Hematopoietic multipotent progenitor cell treated with erythropoietin and hydrocortisone succinate and interleukin-3 and kit ligand, for 6 days (in vitro differentiated cells): ENCODE results near the gene ZNF724.
A peak's percentile ranks its signal among the peaks of the same experiment; 100 is the strongest.
"Not testable (repeated sequence)": the region's sequence is repeated elsewhere in the genome, so short reads cannot be mapped to it uniquely, and the experiment has no call there.

Experiments
- DNase-seq: peaks from one replicate; pipeline ENCODE4 v3.0.0-alpha.2; 2015

ZNF724 gene

DNA sequence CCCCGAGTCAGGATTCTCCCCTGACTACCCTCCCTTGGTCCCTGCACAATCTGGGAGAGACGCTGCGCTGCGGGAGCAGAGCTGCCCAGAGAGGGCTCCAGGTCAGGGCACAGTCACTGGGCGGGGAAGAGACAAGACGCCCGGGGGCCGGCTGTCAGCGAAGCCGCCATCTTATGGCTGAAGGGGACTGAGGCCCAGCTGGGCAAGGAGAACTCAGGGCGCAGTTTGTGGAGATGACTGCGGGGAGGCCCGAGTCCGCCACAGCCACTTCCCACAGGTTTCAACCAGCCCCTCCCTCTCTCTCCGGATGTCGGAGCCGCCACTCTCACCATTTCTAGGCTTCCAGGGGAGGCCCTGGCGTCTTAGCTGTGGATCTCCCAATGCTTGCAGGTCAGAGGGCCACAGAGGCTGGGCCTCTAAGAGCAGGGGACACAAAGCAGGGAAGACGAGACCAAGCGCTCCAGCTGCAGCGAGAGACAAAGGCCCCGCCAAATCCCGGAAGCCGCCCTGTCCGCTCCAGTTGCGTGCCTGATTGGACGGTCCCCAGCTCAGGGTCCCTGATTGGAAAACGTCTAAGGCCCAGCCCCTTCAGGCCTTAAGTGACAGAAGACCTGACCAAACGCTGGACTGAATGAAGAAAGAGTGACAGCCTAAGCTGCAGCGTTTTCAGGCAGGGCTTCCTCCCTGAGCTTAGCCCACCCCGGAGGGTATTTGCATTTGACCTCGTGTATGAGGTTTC lies at the start of gene ZNF724:
ZNF724 (minus strand) TSS at position 484 of the 739 bp plus-strand sequence; CDS start at position 332, 152 bp downstream.
- DNase-seq: peak; percentile 99

DNA sequence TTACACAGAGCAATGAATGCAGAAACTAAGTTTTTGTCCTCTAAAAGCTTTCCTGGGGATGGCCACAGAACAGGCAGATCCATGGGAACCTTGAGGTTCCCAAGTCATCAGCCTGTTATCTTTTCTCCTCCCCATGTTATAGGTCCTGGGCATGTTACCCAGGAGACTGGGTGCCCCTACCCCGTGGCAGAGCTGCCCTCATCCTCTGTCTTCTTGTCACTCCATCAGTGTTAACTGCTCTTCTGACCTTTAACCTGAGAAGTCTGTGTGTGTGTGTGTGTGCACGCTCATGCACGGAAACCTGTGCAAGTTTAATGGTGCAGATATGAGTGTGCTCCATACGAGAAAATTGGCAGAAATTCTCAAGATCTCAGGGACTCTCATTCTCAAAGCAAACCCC lies 43.9 kb upstream of the ZNF724 start:
- DNase-seq: no peak

DNA sequence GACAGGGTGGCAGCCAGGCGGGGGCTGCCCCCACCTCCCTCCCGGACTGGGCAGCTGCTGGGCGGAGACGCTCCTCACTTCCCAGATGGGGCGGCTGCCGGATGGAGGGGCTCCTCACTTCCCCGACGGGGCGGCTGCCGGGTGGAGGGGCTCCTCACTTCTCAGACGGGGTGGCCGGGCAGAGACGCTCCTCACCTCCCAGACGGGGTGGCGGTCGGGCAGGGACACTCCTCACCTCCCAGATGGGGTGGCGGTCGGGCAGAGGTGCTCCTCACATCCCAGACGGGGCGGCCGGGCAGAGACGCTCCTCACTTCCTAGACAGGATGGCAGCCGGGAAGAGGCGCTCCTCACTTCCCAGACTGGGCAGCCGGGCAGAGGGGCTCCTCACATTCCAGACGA lies 39.8 kb upstream of the ZNF724 start:
- DNase-seq: not testable (repeated sequence)

DNA sequence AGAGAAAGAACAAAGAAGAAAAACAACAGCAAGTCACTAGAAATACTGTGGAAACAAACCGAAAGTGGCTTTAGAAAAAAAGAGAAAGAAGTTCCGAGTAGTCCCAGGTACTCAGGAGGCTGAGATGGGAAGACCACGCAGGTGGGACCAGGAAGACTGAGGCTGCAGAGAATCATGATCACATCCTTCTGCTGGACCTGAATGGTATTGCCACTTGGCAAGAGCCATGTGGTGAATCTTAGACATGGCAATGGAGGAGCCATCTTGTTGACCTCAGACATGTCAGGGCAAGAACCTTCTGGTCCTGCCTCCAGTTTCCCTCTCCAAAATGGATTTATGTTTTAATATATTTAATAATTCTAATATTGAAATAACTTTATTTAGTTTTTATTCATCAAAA lies 37.4 kb upstream of the ZNF724 start:
- DNase-seq: peak; percentile 12

DNA sequence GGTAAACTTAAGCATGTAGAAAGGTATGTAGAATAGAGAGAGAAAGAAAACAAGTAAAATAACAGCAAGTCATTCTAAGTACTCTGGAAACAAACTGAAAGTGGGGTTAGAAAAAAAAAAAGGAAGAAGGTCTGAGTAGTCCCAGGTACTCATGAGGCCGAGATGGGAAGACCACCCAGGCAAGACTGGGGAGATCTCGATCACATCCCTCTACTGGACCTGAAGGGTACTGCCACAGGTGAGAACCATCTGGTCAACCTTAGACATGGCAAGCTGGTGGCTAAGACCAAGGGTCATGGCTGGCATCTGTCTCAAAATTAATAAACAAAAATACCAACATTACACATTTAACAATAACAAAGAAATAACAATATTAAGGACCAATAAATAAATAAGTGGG lies 36.3 kb upstream of the ZNF724 start:
- peak; percentile 12 for DNase-seq

DNA sequence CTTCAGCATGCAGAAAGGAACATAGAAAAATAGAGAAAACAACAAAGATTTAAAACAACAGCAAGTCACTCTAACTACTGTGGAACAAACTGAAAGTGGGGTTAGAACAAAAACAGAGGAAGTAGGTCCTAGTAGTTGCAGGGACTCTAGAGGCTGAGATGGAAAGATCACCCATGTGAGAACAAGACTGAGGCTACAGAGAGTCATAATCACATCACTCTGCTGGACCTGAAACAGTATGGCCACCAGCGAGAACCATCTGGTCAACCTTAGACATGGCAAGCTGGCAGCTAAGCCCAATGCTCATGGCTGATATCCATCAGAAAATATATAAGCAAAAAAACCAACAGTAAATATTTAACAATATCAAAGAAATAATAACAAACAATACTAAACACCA lies 35.8 kb upstream of the ZNF724 start:
- no peak for DNase-seq

DNA sequence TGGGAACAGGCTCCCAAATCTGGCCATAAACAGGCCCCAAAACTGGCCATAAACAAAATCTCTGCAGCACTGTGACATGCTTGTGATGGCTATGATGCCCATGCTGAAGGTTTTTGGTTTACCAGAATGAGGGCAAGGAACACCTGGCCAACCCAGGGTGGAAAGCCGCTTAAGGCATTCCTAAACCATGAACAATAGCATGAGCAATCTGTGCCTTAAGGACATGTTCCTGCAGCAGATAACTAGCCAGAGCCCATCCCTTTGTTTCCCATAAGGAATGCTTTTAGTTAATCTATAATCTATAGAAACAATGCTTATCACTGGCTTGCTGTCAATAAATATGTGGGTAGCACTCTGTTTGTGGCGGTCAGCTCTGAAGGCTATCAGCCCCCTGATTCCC lies 35.1 kb upstream of the ZNF724 start:
- not testable (repeated sequence) for DNase-seq

DNA sequence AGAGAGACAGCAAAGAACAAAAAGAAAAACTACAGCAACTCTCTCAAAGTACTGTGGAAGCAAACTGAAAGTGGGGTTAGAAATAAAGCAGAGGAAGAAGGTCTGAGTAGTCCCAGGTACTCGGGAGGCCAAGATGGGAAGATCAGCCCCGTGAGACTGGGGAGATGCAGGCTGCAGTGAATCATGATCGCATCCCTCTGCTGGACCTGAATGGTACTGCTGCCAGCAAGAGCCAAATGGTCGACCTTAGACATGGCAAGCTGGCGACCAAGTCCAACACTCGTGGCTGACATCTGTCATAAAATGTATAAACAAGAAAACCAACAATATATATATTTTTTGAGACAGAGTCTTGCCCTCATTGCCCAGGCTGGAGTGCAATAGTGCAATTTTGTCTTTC lies 33.7 kb upstream of the ZNF724 start:
- DNase-seq: peak; percentile 66

DNA sequence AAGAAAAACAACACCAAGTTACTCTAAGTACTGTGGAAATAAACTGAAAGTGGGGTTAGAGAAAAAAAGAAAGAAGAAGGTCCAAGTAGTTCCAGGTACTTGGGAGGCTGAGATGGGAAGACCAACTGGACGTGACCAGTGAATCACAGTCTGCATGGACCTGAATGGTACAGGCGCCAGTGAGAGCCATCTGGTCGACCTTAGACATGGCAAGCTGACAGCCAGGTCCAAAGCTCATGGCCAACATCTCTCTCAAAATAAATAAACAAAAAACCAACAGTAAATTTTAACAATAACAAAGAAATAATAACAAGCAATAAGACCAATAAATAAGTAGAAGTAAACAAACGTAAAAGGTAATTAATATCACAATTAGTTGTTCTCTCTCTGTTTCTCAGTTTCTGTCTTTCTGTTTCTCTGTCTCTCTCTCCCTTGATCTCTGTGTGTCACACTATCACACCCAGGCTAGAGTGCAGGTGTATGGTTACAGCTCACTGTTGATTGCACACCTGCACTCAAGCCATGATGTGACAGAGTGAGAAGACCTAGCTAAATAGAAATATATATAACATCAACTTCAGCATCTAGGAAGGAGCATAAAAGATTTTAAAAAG lies 31.6 kb upstream of the ZNF724 start:
- DNase-seq: no peak

DNA sequence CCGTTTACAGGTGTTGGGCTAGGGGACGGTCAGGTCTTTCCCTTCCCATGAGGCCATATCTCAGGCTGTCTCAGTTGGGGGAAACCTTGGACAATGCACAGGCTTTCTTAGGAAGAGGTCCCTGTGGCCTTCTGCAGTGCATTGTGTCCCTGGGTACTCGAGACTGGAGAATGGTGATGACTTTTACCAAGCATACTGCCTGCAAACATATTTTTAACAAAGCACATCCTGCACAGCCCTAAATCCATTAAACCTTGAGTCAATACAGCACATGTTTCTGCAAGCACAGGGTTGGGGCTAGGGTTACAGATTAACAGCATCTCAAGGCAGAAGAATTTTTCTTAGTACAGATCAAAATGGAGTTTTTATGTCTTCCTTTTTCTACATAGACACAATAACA lies 27.9 kb upstream of the ZNF724 start:
- DNase-seq: not testable (repeated sequence)

DNA sequence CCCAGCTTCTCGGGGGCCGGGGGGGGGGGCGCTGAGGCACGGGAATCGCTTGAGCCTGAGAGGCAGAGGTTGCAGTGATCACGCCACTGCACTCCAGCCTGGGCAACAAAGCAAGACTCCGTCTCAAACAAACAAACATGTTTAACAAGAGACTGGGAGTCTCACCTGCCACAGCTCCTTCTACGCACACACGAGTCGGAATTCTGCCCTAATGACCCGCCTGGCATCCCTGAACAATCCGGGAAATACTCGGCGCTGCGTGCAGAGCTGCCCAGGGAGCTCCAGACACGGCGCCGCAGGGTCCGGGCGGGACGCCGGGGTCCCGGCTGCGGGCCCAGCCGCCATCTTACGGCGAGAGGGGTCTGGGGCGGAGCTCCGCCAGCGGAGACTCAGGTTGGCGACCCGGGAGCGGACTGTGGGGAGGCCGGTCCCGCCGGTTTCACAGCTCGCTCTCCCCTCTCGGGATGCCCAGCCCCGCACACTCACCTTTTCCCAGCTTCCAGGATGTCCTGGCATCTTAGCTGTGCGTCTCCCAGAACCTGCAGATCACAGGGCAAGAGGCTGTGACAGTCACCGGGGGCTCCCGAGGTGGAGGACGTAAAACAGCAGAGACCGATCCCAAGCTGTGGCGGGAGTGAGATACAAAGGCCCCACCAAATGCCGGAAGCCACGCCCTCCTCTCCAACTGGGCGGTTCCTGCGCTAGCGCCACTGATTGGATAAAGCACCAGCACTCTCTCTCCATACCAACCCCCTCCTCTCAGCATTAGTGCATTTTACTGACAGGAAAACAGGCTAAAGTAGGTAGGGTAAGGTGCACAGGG lies 23.6 kb upstream of the ZNF724 start:
- peak; percentile 97 for DNase-seq

DNA sequence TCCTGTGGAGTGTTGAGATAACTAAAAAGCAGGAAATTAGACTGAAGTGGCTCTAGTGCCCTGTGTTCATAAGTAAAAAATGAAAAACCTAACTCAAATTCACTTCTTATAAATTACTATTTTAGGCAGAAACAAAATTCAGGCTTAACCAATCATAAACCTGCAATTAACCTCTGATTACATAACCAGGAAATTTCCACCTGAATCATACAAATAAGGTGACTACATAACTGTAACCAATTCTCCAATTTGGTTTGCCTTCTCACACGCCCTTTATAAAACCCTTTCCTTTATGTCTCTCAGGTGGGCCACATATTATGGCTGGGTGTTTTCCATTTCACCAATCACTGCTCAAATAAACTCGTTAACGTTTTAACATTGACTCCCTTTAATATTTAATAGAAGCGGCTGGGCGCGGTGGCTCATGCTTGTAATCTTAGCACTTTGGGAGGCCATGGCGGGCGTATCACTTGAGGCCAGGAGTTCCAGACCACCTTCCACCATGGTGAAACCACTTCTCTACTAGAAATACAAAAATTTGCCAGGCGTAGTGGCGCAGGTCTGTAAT lies 22.9 kb upstream of the ZNF724 start:
- DNase-seq: peak; percentile 52

DNA sequence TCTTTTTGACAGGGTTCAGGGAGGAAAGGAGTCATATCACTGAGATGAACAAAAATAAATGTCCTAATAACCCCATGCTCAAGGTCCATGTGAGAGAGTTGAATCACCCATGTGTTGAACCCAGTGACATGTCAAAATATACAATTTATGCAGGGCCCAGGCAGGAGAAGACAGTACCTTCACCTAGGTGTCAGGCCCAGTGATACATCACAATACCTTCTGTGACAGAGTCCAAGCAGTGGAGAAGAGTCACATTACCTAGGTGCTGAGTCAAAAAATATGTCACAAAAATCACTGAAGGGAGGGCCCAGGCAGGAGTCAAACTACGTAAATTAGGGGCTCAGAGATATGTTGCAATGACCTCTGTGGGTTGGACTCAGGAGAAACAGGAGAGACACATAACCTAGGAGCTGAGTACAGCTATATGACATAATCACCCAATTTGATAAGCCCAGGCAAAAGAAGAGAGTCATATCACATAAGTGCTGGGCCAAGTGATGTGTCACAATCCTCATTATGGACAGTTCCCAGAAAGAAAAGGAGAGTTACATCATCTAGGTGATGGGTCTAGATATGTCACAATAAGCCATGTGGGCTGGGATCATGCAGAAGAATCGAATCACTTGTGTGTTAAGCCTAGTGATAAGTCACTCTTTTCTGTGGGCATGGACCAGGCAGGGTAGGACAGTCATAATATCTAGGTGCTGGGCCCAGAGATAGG lies 13.8 kb upstream of the ZNF724 start:
- DNase-seq: peak; percentile 36

DNA sequence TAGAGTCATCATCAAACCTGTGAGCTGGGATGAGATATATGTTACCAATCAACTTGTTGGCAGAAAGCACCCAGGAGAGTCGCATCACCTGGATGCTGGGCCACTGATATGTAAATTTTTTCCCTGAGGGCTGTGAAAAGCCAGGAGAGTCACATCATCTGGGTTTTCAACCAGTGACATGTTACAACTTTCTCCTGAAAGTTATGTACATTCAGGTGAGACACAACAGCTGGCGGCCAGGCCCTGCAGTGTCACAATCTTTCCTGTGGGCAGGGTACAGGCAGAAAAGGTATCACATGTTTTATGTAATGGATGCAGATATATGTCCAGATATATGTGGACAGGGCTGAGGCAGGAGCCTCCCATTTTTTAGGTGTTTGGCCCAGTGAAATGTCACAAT lies 13.2 kb upstream of the ZNF724 start:
- DNase-seq: no peak

DNA sequence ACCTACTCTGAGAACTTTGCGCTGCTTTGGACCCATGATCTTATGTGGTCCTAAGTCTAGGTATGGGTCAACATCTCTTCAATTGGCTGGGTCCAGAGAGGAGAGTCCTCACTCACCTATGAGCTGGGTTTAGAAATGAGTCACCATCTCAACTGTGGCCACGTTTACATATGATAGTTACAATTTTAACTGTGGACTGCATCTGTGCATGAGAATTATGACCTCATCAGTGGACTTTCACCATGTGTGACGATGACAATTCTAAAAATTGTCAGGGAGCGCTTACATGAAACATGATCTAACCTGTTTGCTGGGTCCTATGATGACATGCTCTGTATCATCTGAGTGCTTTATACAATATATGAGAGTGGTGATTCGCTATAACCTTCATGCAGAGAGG lies 12.7 kb upstream of the ZNF724 start:
- DNase-seq: no peak

DNA sequence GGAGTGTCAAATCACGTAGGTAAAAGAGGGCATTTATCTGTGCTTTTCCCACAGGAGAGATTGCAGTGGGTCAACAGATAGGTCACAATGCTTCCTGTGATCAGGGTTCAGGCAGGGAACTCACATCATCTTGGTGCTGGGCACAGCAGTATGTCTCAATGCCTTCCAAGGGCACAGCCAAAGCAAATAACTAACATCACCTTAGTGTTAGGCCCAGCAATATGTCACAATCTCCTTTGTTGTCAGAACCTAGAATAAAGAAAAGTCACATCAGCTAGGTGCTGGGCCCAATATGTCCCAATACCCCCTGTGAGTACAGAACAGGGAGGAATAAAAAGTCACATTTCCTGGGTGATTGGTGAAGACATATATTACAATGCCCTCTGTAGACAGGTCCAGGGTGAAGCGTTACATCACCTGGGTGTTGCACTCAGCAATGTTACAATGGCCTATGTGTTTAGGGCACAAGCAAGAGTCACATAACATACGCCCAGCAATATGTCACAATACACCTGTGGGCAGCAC lies 11.4 kb upstream of the ZNF724 start:
- DNase-seq: no peak

DNA sequence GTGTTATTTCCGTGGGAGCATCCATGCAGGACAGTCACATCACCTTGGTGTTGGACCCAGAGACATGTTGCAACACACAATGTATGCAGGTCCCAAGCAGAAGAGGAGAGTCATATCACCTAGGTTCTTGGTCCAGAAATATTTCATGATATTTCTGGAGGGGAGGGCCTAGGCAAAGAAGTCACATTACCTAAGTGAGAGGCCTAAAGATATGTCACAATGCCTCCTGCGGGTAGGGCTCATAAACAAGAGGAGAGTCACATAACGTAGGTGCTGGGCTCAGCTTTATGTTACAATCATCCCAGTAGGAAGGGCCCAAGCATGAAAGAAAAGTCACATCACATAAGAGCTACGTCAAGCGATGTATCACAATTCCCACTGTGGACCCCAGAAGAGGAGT lies 10.8 kb upstream of the ZNF724 start:
- no peak for DNase-seq

DNA sequence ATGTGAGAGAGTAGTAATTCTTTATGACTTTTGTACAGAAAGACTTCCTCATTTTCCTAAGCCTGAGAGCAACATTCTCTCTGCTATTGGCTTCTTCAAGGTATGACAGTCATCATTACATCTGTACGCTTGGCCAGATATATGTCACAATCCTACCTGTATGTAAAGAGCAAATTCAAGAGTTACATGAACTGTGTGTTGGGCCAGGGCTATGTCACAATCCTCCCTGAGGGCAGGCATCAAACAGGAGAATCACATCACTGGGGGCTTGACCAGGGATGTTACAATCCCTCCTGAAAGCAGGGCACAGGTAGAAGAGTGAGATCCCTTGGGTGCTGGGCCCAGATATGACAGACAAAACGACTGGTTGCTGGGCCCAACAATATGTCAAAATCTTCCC lies 9.8 kb upstream of the ZNF724 start:
- DNase-seq: no peak

DNA sequence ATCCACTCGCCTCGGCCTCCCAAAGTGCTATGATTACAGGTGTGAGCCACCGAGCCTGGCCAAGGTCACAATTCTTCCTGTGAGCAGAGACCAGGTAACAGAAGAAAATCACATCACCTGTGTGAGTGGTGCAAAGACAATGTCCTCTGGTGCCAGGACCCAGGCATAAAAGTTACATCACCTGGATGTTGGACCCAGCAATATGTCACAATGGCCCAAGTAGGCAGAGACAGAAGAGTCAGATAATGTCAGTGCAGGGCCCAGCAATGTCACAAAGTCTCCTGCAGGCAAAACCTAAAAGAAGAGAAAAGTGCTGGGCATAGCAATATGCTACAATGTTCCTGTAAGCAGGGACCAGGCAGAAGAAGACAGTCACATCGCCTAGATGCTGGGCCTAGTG lies 5.5 kb upstream of the ZNF724 start:
- no peak for DNase-seq

DNA sequence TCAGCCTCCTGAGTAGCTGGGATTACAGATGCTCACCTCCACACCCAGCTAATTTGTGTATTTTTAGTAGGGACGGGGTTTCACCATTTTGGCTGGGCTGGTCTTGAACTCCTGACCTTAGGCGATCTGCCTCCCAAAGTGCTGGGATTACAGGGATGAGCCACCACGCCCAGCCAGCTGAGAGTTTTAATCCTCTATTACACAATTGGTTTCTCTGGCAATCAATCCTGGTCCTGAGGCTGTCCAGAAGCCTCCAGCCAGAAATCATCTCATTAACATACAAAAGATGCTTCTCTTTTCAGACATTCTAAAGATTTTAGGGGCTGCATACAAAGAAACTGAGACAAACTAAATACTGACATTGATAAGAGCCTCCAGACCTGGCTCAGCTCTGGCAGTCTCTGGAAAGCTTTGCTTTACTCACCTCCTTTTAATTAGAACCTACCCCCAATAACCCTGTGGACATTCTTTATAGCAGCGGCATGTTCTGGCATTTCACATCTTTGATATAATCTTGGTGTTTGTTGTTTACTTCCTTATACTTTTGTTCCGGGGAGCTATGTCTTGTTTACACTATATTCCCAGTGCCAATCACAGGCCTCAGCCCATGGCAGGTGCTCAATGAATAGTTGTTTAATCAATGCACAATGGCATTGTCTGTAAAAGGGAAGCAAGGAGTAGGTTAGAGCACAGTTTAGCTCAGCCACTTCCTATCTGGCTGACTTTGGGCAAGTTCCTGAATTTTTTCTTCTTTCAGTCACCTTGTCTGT lies 4.1 kb upstream of the ZNF724 start:
- DNase-seq: no peak

DNA sequence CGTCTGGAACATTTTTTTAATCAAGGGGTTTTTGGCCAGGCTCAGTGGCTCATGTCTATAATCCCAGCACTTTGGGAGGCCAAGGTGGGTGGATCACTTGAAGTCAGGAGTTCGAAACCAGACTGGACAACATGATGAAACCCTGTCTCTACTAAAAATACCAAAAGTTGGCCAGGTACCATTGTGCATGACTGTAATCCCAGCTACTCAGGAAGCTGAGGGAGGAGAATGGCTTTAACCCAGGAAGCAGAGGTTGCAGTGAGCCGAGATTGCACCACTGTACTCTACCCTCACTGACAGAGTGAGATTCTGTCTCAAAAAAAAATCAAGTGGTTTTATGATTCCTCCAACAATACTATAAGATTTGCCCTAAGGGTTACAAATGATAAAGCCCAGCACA lies 3.1 kb upstream of the ZNF724 start:
- DNase-seq: not testable (repeated sequence)

DNA sequence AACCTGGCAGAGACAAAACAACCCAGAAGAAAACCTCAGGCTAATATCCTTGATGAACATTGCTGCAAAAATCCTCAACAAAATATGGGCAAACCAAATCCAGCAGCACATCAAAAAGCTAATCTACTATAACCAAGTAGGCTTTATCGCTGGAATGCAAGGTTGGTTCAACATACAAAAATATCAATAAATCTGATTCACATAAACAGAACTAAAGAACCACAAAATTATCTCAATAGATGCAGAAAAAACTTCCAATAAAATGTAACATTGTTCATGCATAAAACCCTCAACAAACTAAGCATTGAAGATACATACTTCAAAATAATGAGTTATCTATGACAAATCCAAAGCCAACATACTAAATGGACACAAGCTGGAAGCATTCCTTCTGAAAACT lies 8.8 kb downstream of the ZNF724 start:
- peak; percentile 30 for DNase-seq
